HG03575 (cell line): ENCODE results near the gene SH3D19.
"Not testable (repeated sequence)": the region's sequence is repeated elsewhere in the genome, so short reads cannot be mapped to it uniquely, and the experiment has no call there.

Experiments used
- ATAC-seq: cut with Tn5 transposase; IDR thresholded peaks from one replicate; pipeline ENCODE4 v1.9.1; 2021; ENCODE audit not compliant: unreplicated experiment, insufficient number of reproducible peaks, low FRiP score; ENCODE audit errors: extremely low read depth

Gene SH3D19

GRCh38 chr4:151091047-151091446, 234.4 kb downstream of the SH3D19 start:
- ATAC-seq: no peak

DNA sequence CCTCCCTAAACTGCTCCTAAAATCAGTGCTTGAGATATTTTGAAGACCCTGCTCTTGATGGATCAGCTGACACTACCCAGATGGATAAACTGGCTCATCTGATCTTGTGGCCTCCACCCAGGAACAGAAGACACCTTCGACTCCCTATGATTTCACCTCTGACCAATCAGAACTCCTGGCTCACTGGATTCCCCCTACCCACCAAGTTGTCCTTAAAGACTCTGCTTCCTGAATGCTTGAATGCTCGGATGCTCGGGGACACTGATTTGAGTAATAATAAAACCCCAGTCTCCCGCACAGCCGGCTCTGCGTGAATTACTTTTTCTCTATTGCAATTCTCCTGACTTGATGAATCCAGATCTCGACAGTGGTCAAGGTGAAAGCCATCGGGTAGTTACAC, 237.9 kb downstream of the SH3D19 start:
- no peak for ATAC-seq

- ATAC-seq: not testable (repeated sequence)
These were observed 247.4 kb downstream of the SH3D19 start for GRCh38 chr4:151077978-151078377.

- no peak for ATAC-seq
These were observed 250.9 kb downstream of the SH3D19 start for GRCh38 chr4:151074416-151074916.
